Neural cell (in vitro differentiated cells): ENCODE results near the gene RPL37. TPM values are rescaled to one million over a fixed set of nuclear protein-coding genes. Genes with fewer than 3 reads are reported as not detected.
"Not testable (repeated sequence)": the region's sequence is repeated elsewhere in the genome, so short reads cannot be mapped to it uniquely, and the experiment has no call there.

ENCODE experiments used
- H2AFZ ChIP-seq: fragments of 200-600, 300-800 bp; sonication (generic), shearing (Covaris generic); 2 replicates; pipeline ENCODE4 v1.6.0; 2014; ENCODE audit warnings: low read depth, mild to moderate bottlenecking, antibody characterized with exemption, low read length, moderate library complexity
- H3F3A ChIP-seq: fragments of 200-600 bp; shearing (Covaris generic); 2 replicates; pipeline ENCODE4 v1.6.1; 2016; ENCODE audit warnings: mild to moderate bottlenecking, moderate library complexity, mixed read lengths, antibody characterized with exemption, low read length; ENCODE audit not compliant: insufficient read depth, poor library complexity, severe bottlenecking
- H3K27ac ChIP-seq: fragments of 200-600, 300-800 bp; sonication (generic), shearing (Covaris generic); 2 replicates; pipeline ENCODE4 v1.5.1; 2014; ENCODE audit warnings: mild to moderate bottlenecking, low read length, moderate library complexity
- H3K27me3 ChIP-seq: fragments of 300-800, 200-600 bp; sonication (generic), shearing (Covaris generic); 2 replicates; pipeline ENCODE4 v1.6.0; 2014; ENCODE audit warnings: mild to moderate bottlenecking, low read depth, low read length, moderate library complexity; ENCODE audit not compliant: insufficient read depth
- H3K36me3 ChIP-seq: fragments of 300-800, 200-600 bp; sonication (generic), shearing (Covaris generic); 2 replicates; pipeline ENCODE4 v1.5.1; 2014; ENCODE audit warnings: mild to moderate bottlenecking, antibody characterized with exemption, low read length, moderate library complexity; ENCODE audit not compliant: insufficient read depth
- H3K4me2 ChIP-seq: fragments of 300-800, 200-600 bp; sonication (generic), shearing (Covaris generic); 2 replicates; pipeline ENCODE4 v1.6.0; 2014; ENCODE audit warnings: mild to moderate bottlenecking, low read length
- H3K4me3 ChIP-seq: fragments of 300-800, 200-600 bp; sonication (generic), shearing (Covaris generic); 2 replicates; pipeline ENCODE4 v1.5.1; 2014; ENCODE audit warnings: mild to moderate bottlenecking, low read length, moderate library complexity
- H3K79me2 ChIP-seq: fragments of 200-600 bp; shearing (Covaris generic); replicated peaks from 2 replicates; pipeline ENCODE4 v1.6.0; 2014; ENCODE audit warnings: mild to moderate bottlenecking, low read length, moderate library complexity; ENCODE audit not compliant: insufficient read depth
- H3K9ac ChIP-seq: fragments of 300-800, 200-600 bp; sonication (generic), shearing (Covaris generic); 2 replicates; pipeline ENCODE4 v1.6.1; 2016; ENCODE audit warnings: mild to moderate bottlenecking, low read length, mixed read lengths
- H3K9me2 ChIP-seq: fragments of 200-600 bp; shearing (Covaris generic); 2 replicates; pipeline ENCODE4 v1.6.1; 2016; ENCODE audit warnings: mild to moderate bottlenecking, low read length, mixed read lengths; ENCODE audit not compliant: insufficient read depth
- H3K9me3 ChIP-seq: fragments of 200-600, 300-800 bp; sonication (generic), shearing (Covaris generic); 2 replicates; pipeline ENCODE4 v1.6.1; 2016; ENCODE audit warnings: mild to moderate bottlenecking, mixed run types, low read length, moderate library complexity, mixed read lengths
- H4K20me1 ChIP-seq: fragments of 200-600 bp; shearing (Covaris generic); 2 replicates; pipeline ENCODE4 v1.6.1; 2016; ENCODE audit warnings: mild to moderate bottlenecking, mixed run types; ENCODE audit not compliant: insufficient read depth
- CTCF ChIP-seq: fragments of 450-650 bp; IDR thresholded peaks from 2 replicates; pipeline ENCODE4 v1.5.1; 2014; ENCODE audit warnings: antibody characterized with exemption, mild to moderate bottlenecking, moderate library complexity; ENCODE audit not compliant: poor library complexity, severe bottlenecking
- EP300 ChIP-seq: fragments of 450-650 bp; conservative IDR thresholded peaks from 2 replicates; pipeline ENCODE4 v1.6.1; 2014; ENCODE audit warnings: antibody characterized with exemption, mild to moderate bottlenecking, moderate library complexity; ENCODE audit not compliant: poor library complexity, severe bottlenecking
- EZH2 ChIP-seq: fragments of 200-600, 300-800 bp; shearing (Covaris generic), sonication (generic); IDR thresholded peaks from 2 replicates; pipeline ENCODE4 v1.6.1; 2014; ENCODE audit warnings: antibody characterized with exemption, low read length, borderline replicate concordance, mild to moderate bottlenecking; ENCODE audit not compliant: insufficient read depth, poor library complexity, severe bottlenecking
- MXI1 ChIP-seq: fragments of 450-650 bp; conservative IDR thresholded peaks from 2 replicates; pipeline ENCODE4 v1.6.1; 2014; ENCODE audit warnings: antibody characterized with exemption, mild to moderate bottlenecking; ENCODE audit not compliant: poor library complexity, severe bottlenecking
- POLR2AphosphoS5 ChIP-seq: IDR thresholded peaks from 2 replicates; pipeline ENCODE4 v1.6.1; 2012
- RAD21 ChIP-seq: fragments of 450-650 bp; conservative IDR thresholded peaks from 2 replicates; pipeline ENCODE4 v1.6.1; 2014; ENCODE audit warnings: antibody characterized with exemption, mild to moderate bottlenecking, moderate library complexity
- SMC3 ChIP-seq: fragments of 450-650 bp; conservative IDR thresholded peaks from 2 replicates; pipeline ENCODE4 v1.6.1; 2014; ENCODE audit warnings: antibody characterized with exemption, mild to moderate bottlenecking, moderate library complexity; ENCODE audit not compliant: poor library complexity
- TAF1 ChIP-seq: IDR thresholded peaks from 2 replicates; pipeline ENCODE4 v1.6.1; 2012; ENCODE audit warnings: low read depth
- polyA plus RNA-seq: library from polyadenylated mRNA; depleted of rRNA; stranded (reverse); fragments of >200 nt; gene quantifications from 2 replicates; pipeline ENCODE4 v1.2.3, GENCODE V29; 2014
- TF ChIP-seq, protein P1 (sequence below): IDR thresholded peaks from 2 replicates; pipeline ENCODE4 v1.6.1; 2012; ENCODE audit warnings: borderline replicate concordance

Gene RPL37
- polyA plus RNA-seq, 1 donor from 2014 or later, result 107 TPM

DNA sequence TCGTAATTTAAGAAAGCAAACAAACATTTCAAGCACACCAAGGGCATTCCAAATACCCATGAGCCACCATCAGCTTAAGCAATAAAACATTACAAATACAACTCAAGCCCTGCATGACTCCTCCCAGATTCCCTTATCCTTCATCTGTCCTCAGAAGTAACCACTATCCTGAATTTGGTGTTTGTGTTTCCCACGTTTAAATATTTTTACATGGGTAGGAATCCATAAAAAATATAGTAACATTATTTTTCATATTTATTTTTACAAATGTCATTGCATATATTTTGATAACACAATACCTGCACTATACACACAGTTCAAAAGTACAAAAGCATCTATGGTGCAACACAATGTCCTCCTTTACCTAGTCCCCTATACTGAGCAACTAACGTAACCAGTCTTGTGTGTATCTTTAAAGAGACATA is 43.3 kb downstream of the RPL37 start:
- Histone ChIP-seq H3K27ac (no peak overlapping the region), H3K9me3 (peaks cover 10% of the 10 kb centered on the region), H3K4me2 (no peak overlapping the region), H2AFZ (no peak overlapping the region), H3K79me2 (peaks cover 81% of the 10 kb centered on the region), H4K20me1 (no peaks in the 10 kb centered on the region), H3K4me3 (no peak overlapping the region), H3K9me2 (no peaks in the 10 kb centered on the region), H3K36me3 (no peaks in the 10 kb centered on the region), H3K9ac (no peak overlapping the region), H3F3A (no peaks in the 10 kb centered on the region), H3K27me3 (no peaks in the 10 kb centered on the region)
- no peak for TF ChIP-seq EZH2
- TF ChIP-seq POLR2AphosphoS5, result no peak
- TF ChIP-seq RAD21, result no peak
- TF ChIP-seq TAF1, result no peak
- TF ChIP-seq SMC3, result no peak
- no peak for TF ChIP-seq EP300
- TF ChIP-seq, protein P1, sequence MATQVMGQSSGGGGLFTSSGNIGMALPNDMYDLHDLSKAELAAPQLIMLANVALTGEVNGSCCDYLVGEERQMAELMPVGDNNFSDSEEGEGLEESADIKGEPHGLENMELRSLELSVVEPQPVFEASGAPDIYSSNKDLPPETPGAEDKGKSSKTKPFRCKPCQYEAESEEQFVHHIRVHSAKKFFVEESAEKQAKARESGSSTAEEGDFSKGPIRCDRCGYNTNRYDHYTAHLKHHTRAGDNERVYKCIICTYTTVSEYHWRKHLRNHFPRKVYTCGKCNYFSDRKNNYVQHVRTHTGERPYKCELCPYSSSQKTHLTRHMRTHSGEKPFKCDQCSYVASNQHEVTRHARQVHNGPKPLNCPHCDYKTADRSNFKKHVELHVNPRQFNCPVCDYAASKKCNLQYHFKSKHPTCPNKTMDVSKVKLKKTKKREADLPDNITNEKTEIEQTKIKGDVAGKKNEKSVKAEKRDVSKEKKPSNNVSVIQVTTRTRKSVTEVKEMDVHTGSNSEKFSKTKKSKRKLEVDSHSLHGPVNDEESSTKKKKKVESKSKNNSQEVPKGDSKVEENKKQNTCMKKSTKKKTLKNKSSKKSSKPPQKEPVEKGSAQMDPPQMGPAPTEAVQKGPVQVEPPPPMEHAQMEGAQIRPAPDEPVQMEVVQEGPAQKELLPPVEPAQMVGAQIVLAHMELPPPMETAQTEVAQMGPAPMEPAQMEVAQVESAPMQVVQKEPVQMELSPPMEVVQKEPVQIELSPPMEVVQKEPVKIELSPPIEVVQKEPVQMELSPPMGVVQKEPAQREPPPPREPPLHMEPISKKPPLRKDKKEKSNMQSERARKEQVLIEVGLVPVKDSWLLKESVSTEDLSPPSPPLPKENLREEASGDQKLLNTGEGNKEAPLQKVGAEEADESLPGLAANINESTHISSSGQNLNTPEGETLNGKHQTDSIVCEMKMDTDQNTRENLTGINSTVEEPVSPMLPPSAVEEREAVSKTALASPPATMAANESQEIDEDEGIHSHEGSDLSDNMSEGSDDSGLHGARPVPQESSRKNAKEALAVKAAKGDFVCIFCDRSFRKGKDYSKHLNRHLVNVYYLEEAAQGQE, result no peak
- TF ChIP-seq CTCF, result no peak
- TF ChIP-seq MXI1, result no peak

GRCh38 chr5:40790947-40791593 is 44.0 kb downstream of the RPL37 start:
- no peak overlapping the region for H3K9ac ChIP-seq
- peaks cover 80% of the 10 kb centered on the region for H3K79me2 ChIP-seq
- H2AFZ ChIP-seq, result no peak overlapping the region
- no peaks in the 10 kb centered on the region for H4K20me1 ChIP-seq
- TF ChIP-seq SMC3, result no peak
- H3K27me3 ChIP-seq, result no peaks in the 10 kb centered on the region
- H3K27ac ChIP-seq, result no peak overlapping the region
- H3K9me2 ChIP-seq, result no peaks in the 10 kb centered on the region
- peaks cover 10% of the 10 kb centered on the region for H3K9me3 ChIP-seq
- no peak overlapping the region for H3K4me2 ChIP-seq
- no peaks in the 10 kb centered on the region for H3K36me3 ChIP-seq
- no peaks in the 10 kb centered on the region for H3F3A ChIP-seq
- no peak overlapping the region for H3K4me3 ChIP-seq

DNA sequence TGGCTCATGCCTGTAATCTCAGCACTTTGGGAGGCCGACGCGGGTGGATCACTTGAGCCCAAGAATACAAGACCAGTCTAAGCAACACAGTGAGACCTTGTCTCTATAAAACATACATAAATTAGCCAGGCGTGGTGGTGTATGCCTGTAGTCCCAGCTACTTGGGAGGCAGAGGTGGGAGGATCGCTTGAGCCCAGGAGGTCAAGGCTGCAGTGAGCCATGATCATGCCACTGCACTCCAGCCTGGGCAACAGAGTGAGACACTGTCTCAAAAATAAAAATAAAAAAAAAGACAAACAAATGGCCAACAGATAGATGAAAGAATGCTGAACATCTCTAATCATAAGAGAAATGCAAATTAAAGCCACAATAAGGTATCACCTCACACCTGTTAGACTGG is 46.1 kb downstream of the RPL37 start:
- H3K9ac ChIP-seq, H3K4me2 ChIP-seq, H3K36me3 ChIP-seq, H3K4me3 ChIP-seq, H3K9me2 ChIP-seq, H4K20me1 ChIP-seq, H2AFZ ChIP-seq, H3F3A ChIP-seq, H3K27me3 ChIP-seq, H3K27ac ChIP-seq, H3K9me3 ChIP-seq: not testable (repeated sequence)
- H3K79me2 ChIP-seq, result peaks cover 83% of the 10 kb centered on the region
